Measurements from ENCODE around the gene MPP4. TPM values are rescaled to one million over a fixed set of nuclear protein-coding genes. Genes with fewer than 3 reads are reported as not detected.
A peak's percentile ranks its signal among the peaks of the same experiment; 100 is the strongest.

The MPP4 gene
- total RNA-seq, 1 donor from 2014 or later, result not detected

DNA sequence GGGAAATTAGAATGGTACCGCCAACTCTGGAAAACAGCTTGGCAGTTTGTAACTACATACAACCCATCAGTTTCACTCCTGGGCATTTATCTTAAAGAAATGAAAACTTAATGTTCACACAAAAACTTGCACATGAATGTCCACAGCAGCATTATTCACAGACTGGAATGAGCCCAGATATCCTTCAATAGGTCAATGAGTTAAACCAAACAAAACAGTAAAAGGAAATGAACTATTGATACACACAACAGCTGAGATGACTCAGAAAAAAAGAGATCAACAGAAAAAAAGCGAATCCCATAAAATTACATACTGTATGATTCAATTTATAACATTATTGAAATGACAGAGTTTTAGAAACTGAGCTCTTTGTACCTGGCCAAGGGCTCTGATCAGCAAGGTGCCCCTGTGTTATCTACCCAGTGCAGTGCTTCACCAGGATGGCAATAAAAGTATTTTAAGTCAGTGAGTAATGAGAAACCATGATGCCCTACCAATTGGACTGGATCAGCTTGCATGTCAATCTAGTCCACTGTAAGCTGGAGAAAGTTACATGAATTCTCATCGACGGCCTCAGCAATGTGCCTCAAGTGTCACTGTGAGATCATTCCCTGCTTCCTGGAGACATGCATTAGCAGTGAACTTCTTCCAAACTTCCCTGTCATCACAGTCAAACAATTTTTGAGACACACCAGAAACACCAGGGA lies 77.0 kb downstream of the MPP4 start:
- no peak overlapping the region for H3K4me3 ChIP-seq (ENCODE audit: low read depth, low read length)
- TF ChIP-seq, protein P1, sequence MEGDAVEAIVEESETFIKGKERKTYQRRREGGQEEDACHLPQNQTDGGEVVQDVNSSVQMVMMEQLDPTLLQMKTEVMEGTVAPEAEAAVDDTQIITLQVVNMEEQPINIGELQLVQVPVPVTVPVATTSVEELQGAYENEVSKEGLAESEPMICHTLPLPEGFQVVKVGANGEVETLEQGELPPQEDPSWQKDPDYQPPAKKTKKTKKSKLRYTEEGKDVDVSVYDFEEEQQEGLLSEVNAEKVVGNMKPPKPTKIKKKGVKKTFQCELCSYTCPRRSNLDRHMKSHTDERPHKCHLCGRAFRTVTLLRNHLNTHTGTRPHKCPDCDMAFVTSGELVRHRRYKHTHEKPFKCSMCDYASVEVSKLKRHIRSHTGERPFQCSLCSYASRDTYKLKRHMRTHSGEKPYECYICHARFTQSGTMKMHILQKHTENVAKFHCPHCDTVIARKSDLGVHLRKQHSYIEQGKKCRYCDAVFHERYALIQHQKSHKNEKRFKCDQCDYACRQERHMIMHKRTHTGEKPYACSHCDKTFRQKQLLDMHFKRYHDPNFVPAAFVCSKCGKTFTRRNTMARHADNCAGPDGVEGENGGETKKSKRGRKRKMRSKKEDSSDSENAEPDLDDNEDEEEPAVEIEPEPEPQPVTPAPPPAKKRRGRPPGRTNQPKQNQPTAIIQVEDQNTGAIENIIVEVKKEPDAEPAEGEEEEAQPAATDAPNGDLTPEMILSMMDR (conservative IDR thresholded peaks at IDR 0.05; ENCODE audit: low read depth, low read length), result no peak
- no peak for DNase-seq (ENCODE audit: low read depth)

DNA sequence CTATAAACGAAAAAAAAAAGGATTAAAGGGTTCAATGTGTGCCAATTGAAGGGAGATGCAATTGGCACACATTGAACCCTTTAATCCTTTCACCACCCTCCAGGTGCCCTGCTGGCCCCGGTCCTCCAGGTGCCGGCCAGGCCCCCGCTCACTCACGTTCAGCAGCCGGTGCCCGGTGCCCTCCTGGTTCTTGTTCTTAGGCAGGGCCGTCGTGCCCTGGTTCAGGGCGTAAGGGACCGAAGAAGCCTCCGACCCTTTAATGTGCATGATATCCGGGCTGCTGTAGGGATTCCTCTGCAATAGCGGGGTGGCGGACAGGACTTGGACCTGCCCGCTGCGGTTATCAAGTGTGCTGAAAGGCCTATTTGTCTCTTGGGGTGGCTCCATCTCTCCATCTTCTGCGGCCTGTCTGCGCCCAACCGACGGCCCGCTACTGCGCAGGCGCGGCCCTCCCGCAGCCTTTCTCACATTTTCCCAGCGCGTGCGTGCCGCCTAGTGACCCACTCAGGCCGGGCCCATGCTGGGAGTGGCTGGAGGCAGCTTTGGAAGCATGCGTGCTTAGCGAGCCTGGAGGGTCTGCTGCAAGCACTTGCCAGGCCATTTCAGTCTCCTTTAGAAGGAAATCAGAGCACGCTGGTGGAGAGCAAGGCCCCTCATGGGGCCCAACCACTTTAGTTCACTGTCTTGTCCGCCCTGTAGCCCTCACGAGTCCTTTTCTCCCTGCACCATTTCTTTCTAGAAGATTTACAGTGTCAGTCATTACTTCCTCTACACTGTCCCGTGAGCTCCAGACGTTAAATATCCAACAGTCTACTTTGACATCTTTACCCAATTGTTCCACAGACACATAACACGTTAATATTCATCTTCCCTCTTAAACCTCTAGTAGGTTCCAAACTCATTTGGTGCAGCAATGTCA lies 79.4 kb downstream of the MPP4 start:
- TF ChIP-seq, protein P1 (conservative IDR thresholded peaks at IDR 0.05; ENCODE audit: low read depth, low read length), result peak; percentile 38
- peak overlapping the region; percentile 16 for H3K4me3 ChIP-seq (ENCODE audit: low read depth, low read length)
- no peak for DNase-seq (ENCODE audit: low read depth)

DNA sequence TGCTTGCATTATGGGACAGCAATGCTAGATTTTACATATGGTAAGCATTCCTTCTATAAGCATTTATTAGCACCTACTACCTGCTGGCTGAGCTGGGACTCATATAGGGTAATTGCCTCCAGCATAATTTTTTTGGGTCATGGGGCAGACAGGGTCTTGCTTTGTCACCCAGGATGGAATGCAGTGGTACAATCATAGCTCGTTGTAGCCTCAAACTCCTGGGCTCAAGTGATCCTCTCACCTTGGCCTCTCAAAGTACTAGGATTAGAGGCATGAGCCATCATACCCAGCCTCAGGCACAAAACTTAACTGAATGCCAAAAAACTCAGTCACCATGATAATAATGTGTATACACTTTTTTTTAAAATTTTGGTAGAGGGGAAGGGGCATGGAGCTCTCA lies 90.4 kb downstream of the MPP4 start:
- H3K4me3 ChIP-seq (ENCODE audit: low read depth, low read length), result no peak overlapping the region
- TF ChIP-seq, protein P1 (conservative IDR thresholded peaks at IDR 0.05; ENCODE audit: low read depth, low read length), result no peak
- DNase-seq (ENCODE audit: low read depth), result no peak

DNA sequence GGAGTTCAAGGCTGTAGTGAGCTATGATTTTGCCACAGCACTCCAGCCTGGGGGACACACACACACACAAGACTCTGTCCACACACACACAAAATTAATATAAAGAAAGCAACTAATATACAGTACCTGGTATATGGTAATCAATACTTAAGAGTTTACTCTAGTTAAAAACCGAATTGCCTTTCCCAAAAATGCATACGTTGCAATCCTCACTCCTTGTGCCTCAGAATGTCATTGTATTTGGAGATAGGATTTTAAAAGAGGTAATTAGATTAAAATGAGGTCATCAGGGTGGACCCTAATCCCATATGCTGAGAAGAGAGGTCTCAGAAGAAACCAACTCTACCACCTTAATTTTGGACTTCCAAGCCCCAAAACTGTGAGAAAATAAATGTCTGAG lies 90.9 kb downstream of the MPP4 start:
- H3K4me3 ChIP-seq (ENCODE audit: low read depth, low read length), result no peak overlapping the region
- TF ChIP-seq, protein P1 (conservative IDR thresholded peaks at IDR 0.05; ENCODE audit: low read depth, low read length), result no peak
- no peak for DNase-seq (ENCODE audit: low read depth)

DNA sequence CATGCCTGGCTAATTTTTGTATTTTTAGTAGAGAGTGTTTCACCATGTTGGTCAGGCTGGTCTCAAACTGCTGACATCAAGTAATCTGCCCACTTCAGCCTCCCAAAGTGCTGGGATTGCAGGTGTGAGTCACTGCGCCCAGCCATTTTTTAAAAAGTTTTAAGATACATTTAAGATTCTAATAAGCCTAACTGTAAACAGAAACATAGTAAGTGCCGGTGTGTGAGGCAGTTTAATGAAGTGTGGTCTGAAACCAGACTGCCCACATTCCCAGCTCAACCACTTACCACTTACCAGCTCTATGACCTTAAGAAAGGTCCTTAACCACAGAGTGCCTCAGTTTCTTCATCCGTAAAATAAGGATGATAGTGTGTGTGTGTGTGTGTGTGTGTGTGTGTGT lies 97.5 kb downstream of the MPP4 start:
- no peak overlapping the region for H3K4me3 ChIP-seq (ENCODE audit: low read depth, low read length)
- DNase-seq (ENCODE audit: low read depth), result no peak
- TF ChIP-seq, protein P1 (conservative IDR thresholded peaks at IDR 0.05; ENCODE audit: low read depth, low read length), result no peak

DNA sequence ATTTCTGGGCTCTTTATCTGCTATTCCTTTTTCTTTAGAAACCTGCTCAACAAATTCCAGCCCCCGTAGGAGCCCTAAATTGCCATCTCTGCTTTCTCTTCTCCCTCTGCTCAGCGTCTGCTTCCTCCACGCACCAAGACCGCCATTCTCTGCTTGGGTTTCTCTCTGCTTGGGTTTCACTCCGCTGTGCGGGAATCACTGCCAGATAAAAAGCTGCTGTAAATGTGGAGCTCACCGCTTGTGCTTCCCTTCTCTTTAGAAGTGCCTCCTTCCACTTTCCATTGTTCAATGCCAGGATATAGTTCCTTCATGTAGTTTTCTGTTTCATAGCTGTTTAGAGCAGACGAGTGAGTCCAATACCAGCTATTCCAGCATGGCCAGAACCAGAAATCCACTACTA lies 101.0 kb downstream of the MPP4 start:
- H3K4me3 ChIP-seq (ENCODE audit: low read depth, low read length), result no peak overlapping the region
- DNase-seq (ENCODE audit: low read depth), result no peak
- TF ChIP-seq, protein P1 (conservative IDR thresholded peaks at IDR 0.05; ENCODE audit: low read depth, low read length), result no peak

Other genes starting within 250 kb of the MPP4 start
- gene TRAK2, start 247.2 kb downstream of the MPP4 start, total RNA-seq, result 11.2 and 17.9 TPM in 2 replicates
- gene STRADB, start 246.9 kb downstream of the MPP4 start, total RNA-seq, result 27.8 and 31.0 TPM in 2 replicates
- 37.0 and 53.1 TPM in 2 replicates for gene TMEM237, start 55.1 kb downstream of the MPP4 start, total RNA-seq
- 15.6 and 20.8 TPM in 2 replicates for gene ALS2, start 82.3 kb upstream of the MPP4 start, total RNA-seq
- gene CDK15, start 107.9 kb upstream of the MPP4 start, total RNA-seq, result 2.3 and 6.4 TPM in 2 replicates